ENCODE results near the gene RABIF. TPM values are rescaled to one million over a fixed set of nuclear protein-coding genes. Genes with fewer than 3 reads are reported as not detected.
A peak's percentile ranks its signal among the peaks of the same experiment; 100 is the strongest.

The RABIF gene
- total RNA-seq, 2 donors from 2014 or later: 7.8 to 8.2 TPM

DNA sequence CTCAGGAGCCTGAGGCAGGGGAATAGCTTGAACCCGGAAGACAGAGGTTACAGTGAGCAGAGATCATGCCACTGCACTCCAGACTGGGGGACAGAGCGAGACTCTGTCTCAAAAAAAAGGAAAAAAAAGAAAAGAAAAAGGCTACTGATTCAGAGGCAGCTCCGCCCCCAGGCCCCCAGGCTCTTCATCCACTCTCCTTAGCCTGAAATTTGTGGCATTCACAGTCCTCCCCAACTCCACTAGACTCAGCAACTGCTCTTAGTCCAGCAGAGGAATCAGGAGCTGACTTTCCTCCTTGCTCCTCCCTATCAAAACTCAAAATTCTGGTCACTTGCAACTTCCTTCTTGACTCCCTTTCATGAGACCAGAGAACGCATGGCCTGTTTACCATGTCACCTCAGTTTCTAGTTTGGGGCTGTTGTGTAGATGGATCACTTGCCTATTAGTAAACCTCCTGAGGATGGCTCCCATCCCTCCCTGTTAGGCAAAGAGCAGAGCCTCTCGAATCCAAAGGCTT lies 51.1 kb downstream of the RABIF start:
- no peaks in the 10 kb centered on the region for H3K9me3 Mint-ChIP-seq
- peaks cover 31% of the 10 kb centered on the region for H3K27me3 Mint-ChIP-seq (ENCODE audit: insufficient read depth)
- no peak overlapping the region for H3K27ac Mint-ChIP-seq
- Histone ChIP-seq H3K27ac (ENCODE audit: low read depth, low read length) (no peak overlapping the region), H3K27me3 (ENCODE audit: control insufficient read depth, insufficient read depth, low read length, poor library complexity, severe bottlenecking) (peaks cover 21% of the 10 kb centered on the region), H3K4me1 (ENCODE audit: control insufficient read depth, insufficient read depth, low read length) (peaks cover 4% of the 10 kb centered on the region), H3K9ac (ENCODE audit: extremely low read depth, low read length, poor library complexity, severe bottlenecking) (no peak overlapping the region), H3K36me3 (ENCODE audit: control insufficient read depth, insufficient read depth, low read length) (no peaks in the 10 kb centered on the region), H3K9me3 (ENCODE audit: control insufficient read depth, low read length) (no peaks in the 10 kb centered on the region), H3K4me3 (ENCODE audit: low read length) (no peak overlapping the region)
- WGBS, 2 experiments (ENCODE audit: insufficient coverage in 1 of 2, insufficient read length in 1 of 2): 85 to 92% methylated on average over 3 to 5 of the region's 5 CpGs
- H3K36me3 Mint-ChIP-seq (ENCODE audit: low read depth): no peaks in the 10 kb centered on the region
- peaks cover 20% of the 10 kb centered on the region for H3K4me1 Mint-ChIP-seq
- no peak for TF ChIP-seq CTCF (conservative IDR thresholded peaks at IDR 0.05)
- DNase-seq: no peak
- no peak overlapping the region for H3K4me3 Mint-ChIP-seq

DNA sequence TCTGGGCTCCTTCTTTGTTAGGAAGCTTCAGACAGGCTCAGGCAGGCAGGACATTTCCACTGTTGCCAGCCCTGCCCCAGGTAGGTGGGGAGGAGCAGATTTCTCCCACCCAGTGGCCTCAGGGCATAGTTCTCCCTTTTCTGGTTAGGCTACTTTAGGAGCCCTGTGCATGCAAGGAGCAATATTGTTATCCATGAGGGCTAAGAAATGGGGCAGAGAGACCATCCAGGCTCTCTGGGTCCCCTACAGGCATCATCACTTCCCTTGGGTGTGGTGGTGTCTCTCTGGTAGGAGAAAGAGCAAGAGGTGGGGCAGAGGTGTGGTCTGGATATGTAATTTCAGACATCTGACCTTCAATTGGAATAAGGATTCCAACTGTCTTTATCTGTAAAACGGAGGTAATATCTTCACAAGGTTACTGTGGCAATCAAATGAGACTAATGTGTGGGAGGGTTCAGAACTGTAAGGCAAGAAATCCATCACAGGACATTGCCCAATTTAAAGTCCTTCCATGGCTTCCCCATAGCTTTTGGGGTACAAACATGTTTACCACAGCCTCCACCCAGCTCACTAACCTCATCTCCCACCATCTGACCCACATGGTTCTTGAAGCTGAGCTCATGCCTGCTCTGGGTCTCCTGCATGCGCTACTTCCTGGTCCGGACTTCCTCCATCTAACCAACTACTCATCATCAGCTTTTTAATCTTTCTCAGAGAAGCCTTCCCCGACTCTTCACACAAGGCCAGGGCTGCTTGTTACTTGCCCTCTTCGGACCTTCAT lies 52.1 kb downstream of the RABIF start:
- H3K27me3 Mint-ChIP-seq (ENCODE audit: insufficient read depth): peaks cover 34% of the 10 kb centered on the region
- H3K9me3 Mint-ChIP-seq: no peaks in the 10 kb centered on the region
- H3K27me3 ChIP-seq (ENCODE audit: control insufficient read depth, insufficient read depth, low read length, poor library complexity, severe bottlenecking): peaks cover 21% of the 10 kb centered on the region
- no peak for TF ChIP-seq CTCF (conservative IDR thresholded peaks at IDR 0.05)
- no peaks in the 10 kb centered on the region for H3K36me3 Mint-ChIP-seq (ENCODE audit: low read depth)
- no peak overlapping the region for H3K9ac ChIP-seq (ENCODE audit: extremely low read depth, low read length, poor library complexity, severe bottlenecking)
- DNase-seq: no peak
- H3K27ac Mint-ChIP-seq: no peak overlapping the region
- H3K4me1 ChIP-seq (ENCODE audit: control insufficient read depth, insufficient read depth, low read length): peaks cover 4% of the 10 kb centered on the region
- no peak overlapping the region for H3K4me3 Mint-ChIP-seq
- H3K4me1 Mint-ChIP-seq: peaks cover 20% of the 10 kb centered on the region
- no peak overlapping the region for H3K4me3 ChIP-seq (ENCODE audit: low read length)
- 93 to 98% methylated on average over 4 to 5 of the region's 5 CpGs for WGBS, 2 experiments (ENCODE audit: insufficient coverage in 1 of 2, insufficient read length in 1 of 2)
- no peaks in the 10 kb centered on the region for H3K9me3 ChIP-seq (ENCODE audit: control insufficient read depth, low read length)
- H3K27ac ChIP-seq (ENCODE audit: low read depth, low read length): no peak overlapping the region
- no peaks in the 10 kb centered on the region for H3K36me3 ChIP-seq (ENCODE audit: control insufficient read depth, insufficient read depth, low read length)

DNA sequence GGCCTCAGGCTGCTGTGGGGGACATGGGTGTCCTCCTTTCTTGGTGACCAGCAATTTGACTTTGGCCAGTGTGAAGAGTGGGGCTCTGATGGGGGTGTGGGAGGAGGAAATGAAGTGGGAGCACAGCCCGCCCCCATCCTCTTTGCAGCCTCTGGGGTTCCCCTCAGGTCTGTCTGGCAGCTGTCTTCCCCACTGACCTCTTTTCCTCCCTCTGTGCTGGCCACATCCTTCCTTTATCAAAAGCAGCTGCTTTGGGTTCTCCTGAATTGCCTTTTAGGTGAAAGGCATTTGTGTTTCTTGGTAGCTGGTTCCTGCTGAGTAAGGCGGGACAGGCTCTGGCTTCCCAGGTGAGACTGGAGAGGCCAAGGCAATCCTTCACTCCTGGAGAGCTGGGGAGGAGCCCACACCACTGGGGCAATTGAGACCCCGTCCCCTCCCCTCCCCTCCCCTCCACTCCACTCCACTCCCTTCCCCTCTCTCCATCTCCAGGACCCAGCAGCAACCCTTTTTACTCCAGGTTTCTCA lies 53.3 kb downstream of the RABIF start:
- H3K4me1 Mint-ChIP-seq: peaks cover 20% of the 10 kb centered on the region
- peak; percentile 76 for DNase-seq
- H3K27ac Mint-ChIP-seq: peak overlapping the region; percentile 48
- H3K27me3 Mint-ChIP-seq (ENCODE audit: insufficient read depth): peaks cover 38% of the 10 kb centered on the region
- no peak overlapping the region for H3K27ac ChIP-seq (ENCODE audit: low read depth, low read length)
- H3K4me3 ChIP-seq (ENCODE audit: low read length): no peak overlapping the region
- H3K4me3 Mint-ChIP-seq: no peak overlapping the region
- 58% methylated on average over 3 of the region's 3 CpGs; no CpG with 5 or more reads in 1 of the 2 experiments for WGBS, 2 experiments (ENCODE audit: insufficient coverage in 1 of 2, insufficient read length in 1 of 2)
- no peak for TF ChIP-seq CTCF (conservative IDR thresholded peaks at IDR 0.05)
- no peaks in the 10 kb centered on the region for H3K9me3 Mint-ChIP-seq
- no peaks in the 10 kb centered on the region for H3K36me3 ChIP-seq (ENCODE audit: control insufficient read depth, insufficient read depth, low read length)
- H3K4me1 ChIP-seq (ENCODE audit: control insufficient read depth, insufficient read depth, low read length): peaks cover 4% of the 10 kb centered on the region
- no peaks in the 10 kb centered on the region for H3K36me3 Mint-ChIP-seq (ENCODE audit: low read depth)
- H3K9me3 ChIP-seq (ENCODE audit: control insufficient read depth, low read length): no peaks in the 10 kb centered on the region
- no peak overlapping the region for H3K9ac ChIP-seq (ENCODE audit: extremely low read depth, low read length, poor library complexity, severe bottlenecking)
- H3K27me3 ChIP-seq (ENCODE audit: control insufficient read depth, insufficient read depth, low read length, poor library complexity, severe bottlenecking): peaks cover 21% of the 10 kb centered on the region

All from endodermal cell (in vitro differentiated cells).